HEK293T (cell line): ENCODE measurements around the gene AP4B1.

Experiments
- CTCF ChIA-PET: fragments of 350-600 bp; formaldehyde crosslinking; extraction: SDS; loops from one replicate; lab custom pipeline; 2021; ENCODE audit warnings: antibody characterized with exemption, inconsistent platforms; lab: Yijun Ruan, JAX
- POLR2A ChIA-PET: fragments of 350-600 bp; formaldehyde crosslinking; extraction: SDS; loops from one replicate; lab custom pipeline; 2020; ENCODE audit warnings: antibody characterized with exemption, inconsistent platforms; lab: Yijun Ruan, JAX
- DNase-seq: peaks from one replicate; pipeline ENCODE4 v3.0.0; 2012; ENCODE audit warnings: mixed read lengths; ENCODE audit errors: extremely low spot score
- ARNT ChIP-seq: fragments of 450-650 bp; IDR thresholded peaks from 2 replicates; pipeline ENCODE4 v1.6.1; 2017; ENCODE audit warnings: mild to moderate bottlenecking
- BHLHE40 ChIP-seq: fragments of 450-650 bp; IDR thresholded peaks from 2 replicates; pipeline ENCODE4 v1.6.1; 2016; ENCODE audit warnings: mild to moderate bottlenecking, moderate library complexity, borderline replicate concordance
- CTBP1 ChIP-seq: fragments of 450-650 bp; IDR thresholded peaks from 2 replicates; pipeline ENCODE4 v1.6.1; 2016; ENCODE audit warnings: borderline replicate concordance
- ELF4 ChIP-seq: fragments of 450-650 bp; IDR thresholded peaks from 2 replicates; pipeline ENCODE4 v1.6.1; 2017; ENCODE audit warnings: antibody characterized with exemption
- FOXA1 ChIP-seq: fragments of 450-650 bp; IDR thresholded peaks from 2 replicates; pipeline ENCODE4 v1.6.1; 2016; ENCODE audit warnings: mild to moderate bottlenecking
- FOXK2 ChIP-seq: fragments of 450-650 bp; IDR thresholded peaks from 2 replicates; pipeline ENCODE4 v1.6.1; 2016; ENCODE audit warnings: mild to moderate bottlenecking
- FOXM1 ChIP-seq: fragments of 450-650 bp; IDR thresholded peaks from 2 replicates; pipeline ENCODE4 v1.6.1; 2017; ENCODE audit warnings: mild to moderate bottlenecking, borderline replicate concordance
- HDGF ChIP-seq: fragments of 450-650 bp; IDR thresholded peaks from 2 replicates; pipeline ENCODE4 v1.6.1; 2017; ENCODE audit warnings: antibody characterized with exemption, borderline replicate concordance
- L3MBTL2 ChIP-seq: fragments of 450-650 bp; conservative IDR thresholded peaks from 2 replicates; pipeline ENCODE4 v1.6.1; 2016; ENCODE audit warnings: mild to moderate bottlenecking
- LEF1 ChIP-seq: fragments of 450-650 bp; IDR thresholded peaks from 2 replicates; pipeline ENCODE4 v1.6.1; 2017; ENCODE audit warnings: mild to moderate bottlenecking, borderline replicate concordance
- NFRKB ChIP-seq: fragments of 450-650 bp; IDR thresholded peaks from 2 replicates; pipeline ENCODE4 v1.6.1; 2016; ENCODE audit warnings: mild to moderate bottlenecking, moderate library complexity
- SP1 ChIP-seq: fragments of 450-650 bp; IDR thresholded peaks from 2 replicates; pipeline ENCODE4 v1.6.1; 2017
- SUZ12 ChIP-seq: fragments of 450-650 bp; IDR thresholded peaks from 2 replicates; pipeline ENCODE4 v1.6.1; 2016; ENCODE audit warnings: mild to moderate bottlenecking
- TARDBP ChIP-seq: fragments of 450-650 bp; IDR thresholded peaks from 2 replicates; pipeline ENCODE4 v1.6.1; 2016
- ZNF384 ChIP-seq: fragments of 450-650 bp; IDR thresholded peaks from 2 replicates; pipeline ENCODE4 v1.6.1; 2016
- TF ChIP-seq, protein P1 (sequence below): fragments of 450-650 bp; IDR thresholded peaks from 2 replicates; pipeline ENCODE4 v1.6.1; 2016

Gene AP4B1

DNA sequence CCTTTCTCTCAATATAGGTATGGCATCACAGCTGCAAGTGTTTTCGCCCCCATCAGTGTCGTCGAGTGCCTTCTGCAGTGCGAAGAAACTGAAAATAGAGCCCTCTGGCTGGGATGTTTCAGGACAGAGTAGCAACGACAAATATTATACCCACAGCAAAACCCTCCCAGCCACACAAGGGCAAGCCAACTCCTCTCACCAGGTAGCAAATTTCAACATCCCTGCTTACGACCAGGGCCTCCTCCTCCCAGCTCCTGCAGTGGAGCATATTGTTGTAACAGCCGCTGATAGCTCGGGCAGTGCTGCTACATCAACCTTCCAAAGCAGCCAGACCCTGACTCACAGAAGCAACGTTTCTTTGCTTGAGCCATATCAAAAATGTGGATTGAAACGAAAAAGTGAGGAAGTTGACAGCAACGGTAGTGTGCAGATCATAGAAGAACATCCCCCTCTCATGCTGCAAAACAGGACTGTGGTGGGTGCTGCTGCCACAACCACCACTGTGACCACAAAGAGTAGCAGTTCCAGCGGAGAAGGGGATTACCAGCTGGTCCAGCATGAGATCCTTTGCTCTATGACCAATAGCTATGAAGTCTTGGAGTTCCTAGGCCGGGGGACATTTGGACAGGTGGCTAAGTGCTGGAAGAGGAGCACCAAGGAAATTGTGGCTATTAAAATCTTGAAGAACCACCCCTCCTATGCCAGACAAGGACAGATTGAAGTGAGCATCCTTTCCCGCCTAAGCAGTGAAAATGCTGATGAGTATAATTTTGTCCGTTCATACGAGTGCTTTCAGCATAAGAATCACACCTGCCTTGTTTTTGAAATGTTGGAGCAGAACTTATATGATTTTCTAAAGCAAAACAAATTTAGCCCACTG, 36.0 kb upstream of the AP4B1 start:
- DNase-seq: no peak
- CTCF ChIA-PET: no interaction called here
- no peak for TF ChIP-seq HDGF
- TF ChIP-seq L3MBTL2: no peak
- no peak for TF ChIP-seq ZNF384
- no peak for TF ChIP-seq TARDBP
- TF ChIP-seq SP1: no peak
- TF ChIP-seq FOXK2: no peak
- no peak for TF ChIP-seq BHLHE40
- no peak for TF ChIP-seq FOXA1
- TF ChIP-seq CTBP1: no peak
- no peak for TF ChIP-seq LEF1
- TF ChIP-seq ELF4: no peak
- TF ChIP-seq, protein P1, sequence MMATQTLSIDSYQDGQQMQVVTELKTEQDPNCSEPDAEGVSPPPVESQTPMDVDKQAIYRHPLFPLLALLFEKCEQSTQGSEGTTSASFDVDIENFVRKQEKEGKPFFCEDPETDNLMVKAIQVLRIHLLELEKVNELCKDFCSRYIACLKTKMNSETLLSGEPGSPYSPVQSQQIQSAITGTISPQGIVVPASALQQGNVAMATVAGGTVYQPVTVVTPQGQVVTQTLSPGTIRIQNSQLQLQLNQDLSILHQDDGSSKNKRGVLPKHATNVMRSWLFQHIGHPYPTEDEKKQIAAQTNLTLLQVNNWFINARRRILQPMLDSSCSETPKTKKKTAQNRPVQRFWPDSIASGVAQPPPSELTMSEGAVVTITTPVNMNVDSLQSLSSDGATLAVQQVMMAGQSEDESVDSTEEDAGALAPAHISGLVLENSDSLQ: no peak
- no peak for TF ChIP-seq ARNT
- no peak for TF ChIP-seq NFRKB
- POLR2A ChIA-PET: interaction anchor here (2.4 kb wide), 1 partner anchor 11 kb away, joined by 9 read pairs; the partner anchor contains the start of gene HIPK1

DNA sequence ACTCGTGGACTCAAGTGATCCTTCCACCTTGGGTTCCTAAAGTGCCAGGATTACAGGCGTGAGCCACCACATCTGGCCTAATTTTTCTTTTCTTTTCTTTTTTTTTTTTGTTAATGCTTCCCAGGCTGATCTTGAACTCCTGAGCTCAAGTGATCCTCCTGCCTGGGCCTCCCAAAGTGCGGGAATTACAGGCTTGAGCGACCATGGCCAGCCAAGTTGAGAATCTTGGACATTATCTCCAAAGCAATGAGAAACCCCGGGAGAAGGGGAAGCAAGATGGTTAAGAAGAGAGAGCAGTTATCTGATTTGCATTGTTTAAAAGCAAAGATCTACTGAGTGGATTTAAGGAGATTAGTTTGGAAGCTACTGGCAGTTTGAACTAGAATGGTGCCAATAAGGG, 33.6 kb upstream of the AP4B1 start:
- TF ChIP-seq CTBP1 (no peak), ELF4 (no peak), NFRKB (no peak), FOXK2 (no peak), ZNF384 (no peak), ARNT (no peak), FOXA1 (no peak), HDGF (no peak), L3MBTL2 (no peak), SUZ12 (no peak), BHLHE40 (no peak), SP1 (no peak), LEF1 (no peak), TARDBP (no peak), FOXM1 (no peak)
- TF ChIP-seq, protein P1: no peak
- POLR2A ChIA-PET: no interaction called here
- CTCF ChIA-PET: interaction anchor here (0.7 to 1.1 kb wide), 2 partner anchors 8 to 16 kb away, joined by 3 to 5 read pairs; no protein-coding TSS in a partner anchor
- no peak for DNase-seq

- TF ChIP-seq, protein P1: no peak
- TF ChIP-seq SP1 (no peak), BHLHE40 (no peak), FOXA1 (no peak), FOXM1 (no peak), CTBP1 (no peak), LEF1 (no peak), FOXK2 (no peak), L3MBTL2 (no peak), ZNF384 (no peak), SUZ12 (no peak), ELF4 (no peak), TARDBP (no peak), HDGF (no peak), ARNT (no peak)
- ChIA-PET CTCF (no interaction called here), POLR2A (no interaction called here)
- DNase-seq: no peak
These were observed 32.5 kb upstream of the AP4B1 start for GRCh38 chr1:113937146-113937545.

GRCh38 chr1:113935970-113936369, 31.4 kb upstream of the AP4B1 start:
- CTCF ChIA-PET: no interaction called here
- TF ChIP-seq SP1 (no peak), L3MBTL2 (no peak), ELF4 (no peak), FOXM1 (no peak), TARDBP (no peak), ARNT (no peak), BHLHE40 (no peak), LEF1 (no peak), SUZ12 (no peak), FOXK2 (no peak), FOXA1 (no peak), HDGF (no peak), CTBP1 (no peak), ZNF384 (no peak), NFRKB (no peak)
- TF ChIP-seq, protein P1: no peak
- no peak for DNase-seq
- POLR2A ChIA-PET: no interaction called here

GRCh38 chr1:113935176-113935575, 30.6 kb upstream of the AP4B1 start:
- CTCF ChIA-PET: no interaction called here
- POLR2A ChIA-PET: no interaction called here
- TF ChIP-seq FOXM1 (no peak), ZNF384 (no peak), SUZ12 (no peak), ELF4 (no peak), BHLHE40 (no peak), HDGF (no peak), LEF1 (no peak), FOXK2 (no peak), CTBP1 (no peak), SP1 (no peak)
- TF ChIP-seq, protein P1: no peak
- DNase-seq: no peak
